Naive thymus-derived CD4-positive, alpha-beta T cell (primary cell): ENCODE data around the gene PIK3CB. TPM values are rescaled to one million over a fixed set of nuclear protein-coding genes. Genes with fewer than 3 reads are reported as not detected.

Source experiments
- ATAC-seq: fragments of 150-1000 bp; cut with Tn5 transposase; 2 replicates; pipeline ENCODE4 v1.10.0; 2021; ENCODE audit warnings: mild to moderate bottlenecking, moderate library complexity
- CTCF ChIA-PET: fragments of 350-600 bp; sonication (Branson Sonifier 250); formaldehyde crosslinking; loops from one replicate; lab custom pipeline; 2021; ENCODE audit warnings: antibody characterized with exemption; lab: Charles Lee
- POLR2A ChIA-PET: fragments of 350-600 bp; sonication (Branson Sonifier 250); formaldehyde crosslinking; loops from one replicate; lab custom pipeline; 2021; ENCODE audit warnings: antibody characterized with exemption, inconsistent platforms; lab: Charles Lee
- DNase-seq, 9 donors: peaks; one replicate each; pipeline versions ENCODE4 v3.0.0 to v3.0.0-alpha.2; 2020 to 2022; ENCODE audit warnings: mixed read lengths in 1 of 9
- H3K27ac ChIP-seq: one replicate; pipeline ENCODE4 v1.7.0; 2013; ENCODE audit warnings: mild to moderate bottlenecking, low read depth, low read length, moderate library complexity
- H3K27me3 ChIP-seq, 2 donors: one replicate each; pipeline ENCODE4 v1.7.0; 2013; ENCODE audit warnings: low read length in 2 of 2, mild to moderate bottlenecking in 2 of 2, moderate library complexity in 2 of 2; ENCODE audit not compliant: control insufficient read depth in 2 of 2, insufficient read depth in 2 of 2
- H3K36me3 ChIP-seq, 3 experiments: 1 replicate in 2 of 3; 2 replicates in 1 of 3; pipeline ENCODE4 v1.7.0; 2013; ENCODE audit warnings: low read length in 3 of 3, mild to moderate bottlenecking in 3 of 3, moderate library complexity in 1 of 3; ENCODE audit not compliant: insufficient read depth in 3 of 3, control insufficient read depth in 2 of 3
- H3K4me1 ChIP-seq, 2 donors: one replicate each; pipeline ENCODE4 v1.7.0; 2013; ENCODE audit warnings: low read length in 2 of 2, mild to moderate bottlenecking in 2 of 2, moderate library complexity in 1 of 2; ENCODE audit not compliant: control insufficient read depth in 2 of 2, insufficient read depth in 2 of 2
- H3K4me3 ChIP-seq: 2 replicates; pipeline ENCODE4 v1.7.0; 2013; ENCODE audit warnings: mild to moderate bottlenecking, low read length
- H3K9me3 ChIP-seq, 3 experiments: 1 replicate in 2 of 3; 2 replicates in 1 of 3; pipeline ENCODE4 v1.7.0; 2013; ENCODE audit warnings: low read length in 3 of 3; ENCODE audit not compliant: control insufficient read depth in 2 of 3
- H3K27ac Mint-ChIP-seq, 9 donors: one replicate each; pipeline ENCODE4 v1.8.0; 2020 to 2022; ENCODE audit warnings: mixed read lengths in 9 of 9, mild to moderate bottlenecking in 8 of 9, moderate library complexity in 5 of 9, inconsistent platforms in 2 of 9
- H3K27me3 Mint-ChIP-seq, 5 donors: one replicate each; pipeline ENCODE4 v1.8.0; 2021 to 2022; ENCODE audit warnings: mixed read lengths in 5 of 5, mild to moderate bottlenecking in 1 of 5
- H3K36me3 Mint-ChIP-seq, 5 donors: one replicate each; pipeline ENCODE4 v1.8.0; 2020 to 2022; ENCODE audit warnings: mixed read lengths in 5 of 5, mild to moderate bottlenecking in 3 of 5, inconsistent platforms in 1 of 5
- H3K4me1 Mint-ChIP-seq, 7 donors: one replicate each; pipeline ENCODE4 v1.8.0; 2020 to 2022; ENCODE audit warnings: mixed read lengths in 7 of 7, mild to moderate bottlenecking in 3 of 7, inconsistent platforms in 1 of 7
- H3K4me3 Mint-ChIP-seq, 10 donors: one replicate each; pipeline ENCODE4 v1.8.0; 2020 to 2022; ENCODE audit warnings: mild to moderate bottlenecking in 10 of 10, mixed read lengths in 10 of 10, moderate library complexity in 6 of 10, inconsistent platforms in 2 of 10
- H3K9me3 Mint-ChIP-seq, 11 donors: one replicate each; pipeline ENCODE4 v1.8.0; 2020 to 2022; ENCODE audit warnings: mixed read lengths in 11 of 11, mild to moderate bottlenecking in 4 of 11, inconsistent platforms in 1 of 11, moderate library complexity in 1 of 11
- intact Hi-C, 2 donors: fragments of 100-400 bp; cut with micrococcal nuclease; formaldehyde crosslinking; loops; one replicate each; pipeline ENCODE4 v1.15.1; 2023
- polyA plus RNA-seq, 2 donors: library from polyadenylated mRNA; unstranded; fragments of 300-500 nt; fragmentation: Illumina TruSeq; gene quantifications; one replicate each; pipeline ENCODE4 v1.2.3, GENCODE V29; 2021
- total RNA-seq, 6 experiments: library from RNA in 5 of 6; stranded (reverse) in 5 of 6; gene quantifications; 1 replicate in 5 of 6; 2 replicates in 1 of 6; pipeline ENCODE4 v1.2.3 and lab custom pipeline; 2021 to 2026

Gene PIK3CB
- total and polyA plus RNA-seq, 7 experiments from 2014 or later: 19.6 to 46.9 (median 30.3) TPM

DNA sequence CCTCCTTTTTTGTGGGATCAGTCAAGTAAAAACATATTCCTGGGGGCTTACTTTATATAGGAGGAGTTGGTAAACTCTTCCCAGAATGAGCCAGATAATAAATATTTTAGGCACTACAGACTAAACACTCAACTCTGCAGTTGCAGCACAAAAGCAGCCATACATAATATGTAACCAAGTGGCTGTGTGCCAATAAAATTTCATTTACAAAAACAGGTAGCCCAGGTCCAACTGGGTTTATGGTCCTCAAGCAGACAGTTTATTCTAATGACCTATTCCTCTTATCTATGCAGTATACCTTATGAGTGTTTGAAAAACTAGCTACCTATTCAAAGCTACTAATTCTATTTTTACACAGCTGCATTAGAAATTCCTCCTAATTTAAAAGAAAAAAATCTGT lies 164.3 kb downstream of the PIK3CB start:
- H3K9me3 ChIP-seq: no peaks in the 10 kb centered on the region
- Mint-ChIP-seq H3K4me3 (no peak overlapping the region), H3K27ac (no peak overlapping the region), H3K4me1 (peaks cover 0 to 3% (median 0%) of the 10 kb centered on the region in 7 donors), H3K27me3 (no peaks in the 10 kb centered on the region), H3K36me3 (peaks cover 8 to 74% (median 61%) of the 10 kb centered on the region in 5 donors), H3K9me3 (peaks cover 0 to 7% (median 4%) of the 10 kb centered on the region in 11 donors)
- H3K4me3 ChIP-seq: no peak overlapping the region
- no peaks in the 10 kb centered on the region for H3K4me1 ChIP-seq
- no peak for DNase-seq
- no peaks in the 10 kb centered on the region for H3K27me3 ChIP-seq
- ChIA-PET CTCF (interaction anchor here (0.6 kb wide), 1 partner anchor 491 kb away, joined by 3 read pairs; no protein-coding TSS in a partner anchor), POLR2A (no interaction called here)
- intact Hi-C loops: no loop called here
- peaks cover 0 to 10% (median 0%) of the 10 kb centered on the region in 3 experiments for H3K36me3 ChIP-seq
- H3K27ac ChIP-seq: no peak overlapping the region
- no peak for ATAC-seq

DNA sequence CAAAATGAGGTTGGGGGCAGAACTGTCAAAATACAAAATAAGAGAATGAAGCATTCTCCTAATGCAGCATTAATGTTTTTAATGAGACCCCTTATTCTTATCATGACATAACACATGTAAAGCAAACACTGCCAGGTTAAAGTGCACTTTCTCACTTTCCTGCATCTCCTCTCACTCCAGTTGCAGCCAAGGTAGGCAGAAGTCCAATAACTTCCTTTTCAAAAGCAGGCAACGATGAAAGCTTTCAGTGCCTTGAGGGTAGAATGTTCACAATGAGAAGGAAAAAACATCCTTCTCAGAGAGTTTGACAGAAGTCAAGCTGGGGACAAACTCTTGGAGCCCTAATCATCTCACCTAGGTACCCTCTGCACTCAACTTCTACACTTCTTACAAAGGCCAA lies 166.6 kb downstream of the PIK3CB start:
- no peak overlapping the region for H3K4me3 ChIP-seq
- H3K27ac Mint-ChIP-seq: no peak overlapping the region
- ChIA-PET CTCF (no interaction called here), POLR2A (no interaction called here)
- H3K9me3 Mint-ChIP-seq: peaks cover 0 to 4% (median 0%) of the 10 kb centered on the region in 11 donors
- DNase-seq (no peak), ATAC-seq (no peak)
- intact Hi-C loops: no loop called here
- no peaks in the 10 kb centered on the region for H3K9me3 ChIP-seq
- peaks cover 0 to 22% (median 8%) of the 10 kb centered on the region in 3 experiments for H3K36me3 ChIP-seq
- no peak overlapping the region for H3K27ac ChIP-seq
- H3K4me3 Mint-ChIP-seq: no peak overlapping the region
- H3K4me1 ChIP-seq: no peaks in the 10 kb centered on the region
- H3K27me3 ChIP-seq: no peaks in the 10 kb centered on the region
- no peaks in the 10 kb centered on the region for H3K27me3 Mint-ChIP-seq
- H3K4me1 Mint-ChIP-seq: peaks cover 0 to 3% (median 0%) of the 10 kb centered on the region in 7 donors
- peaks cover 15 to 73% (median 58%) of the 10 kb centered on the region in 5 donors for H3K36me3 Mint-ChIP-seq

DNA sequence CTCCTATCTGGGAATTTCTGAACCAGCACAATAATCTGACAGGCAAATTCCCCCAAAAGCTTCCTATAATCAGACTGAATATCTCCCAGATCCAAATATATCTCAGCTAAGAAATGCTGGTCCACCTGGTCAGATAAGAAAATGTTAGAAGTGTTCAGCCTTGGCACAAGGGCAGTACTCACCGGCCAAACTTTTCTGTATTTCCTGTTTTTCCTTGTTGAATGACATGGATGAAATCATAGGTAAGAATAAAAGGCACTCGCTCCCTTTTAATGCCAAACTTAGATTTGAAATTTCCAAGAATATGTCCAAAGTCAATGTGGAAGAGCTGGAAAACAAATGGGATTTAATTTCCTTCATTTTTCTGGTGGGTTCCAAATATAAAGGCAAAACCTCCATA lies 177.2 kb downstream of the PIK3CB start:
- ATAC-seq (no peak), DNase-seq (no peak)
- ChIA-PET POLR2A (no interaction called here), CTCF (no interaction called here)
- Mint-ChIP-seq H3K9me3 (peaks cover 0 to 2% (median 0%) of the 10 kb centered on the region in 11 donors), H3K27me3 (no peaks in the 10 kb centered on the region), H3K4me1 (no peaks in the 10 kb centered on the region), H3K27ac (no peak overlapping the region), H3K36me3 (peaks cover 15 to 79% (median 68%) of the 10 kb centered on the region in 5 donors), H3K4me3 (no peak overlapping the region)
- Histone ChIP-seq H3K9me3 (no peaks in the 10 kb centered on the region), H3K36me3 (peaks cover 0 to 63% (median 11%) of the 10 kb centered on the region in 3 experiments), H3K4me1 (no peaks in the 10 kb centered on the region), H3K27me3 (no peaks in the 10 kb centered on the region), H3K4me3 (no peak overlapping the region), H3K27ac (no peak overlapping the region)
- intact Hi-C loops: no loop called here

DNA sequence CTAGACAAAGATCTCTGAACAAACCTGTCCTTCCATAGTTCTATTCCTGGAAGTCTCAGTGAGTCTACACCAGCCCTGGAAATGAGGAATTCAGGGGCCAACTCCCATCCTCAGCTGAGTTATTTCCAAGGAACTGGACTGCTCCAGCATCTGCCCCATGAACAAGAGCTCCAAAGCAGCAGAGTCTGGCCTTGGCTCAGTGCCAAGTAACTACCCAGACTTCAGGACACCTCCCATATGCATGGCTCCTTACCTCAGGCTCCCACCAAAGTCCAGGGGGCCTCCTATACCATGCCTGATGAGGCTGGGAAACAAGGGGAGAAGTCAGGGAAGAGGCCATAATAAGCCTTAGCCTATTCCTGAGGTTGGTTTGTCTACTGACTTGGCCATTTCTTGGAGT lies 181.2 kb downstream of the PIK3CB start:
- DNase-seq (no peak), ATAC-seq (no peak)
- ChIA-PET POLR2A (no interaction called here), CTCF (interaction anchor here (0.7 kb wide), 1 partner anchor 323 kb away, joined by 3 read pairs; no protein-coding TSS in a partner anchor)
- Histone ChIP-seq H3K9me3 (no peaks in the 10 kb centered on the region), H3K4me3 (no peak overlapping the region), H3K4me1 (no peaks in the 10 kb centered on the region), H3K36me3 (peaks cover 8 to 70% (median 8%) of the 10 kb centered on the region in 3 experiments), H3K27ac (no peak overlapping the region), H3K27me3 (no peaks in the 10 kb centered on the region)
- intact Hi-C loops: no loop called here
- Mint-ChIP-seq H3K9me3 (peaks cover 3 to 19% (median 10%) of the 10 kb centered on the region in 11 donors), H3K4me3 (no peak overlapping the region), H3K27me3 (no peaks in the 10 kb centered on the region), H3K27ac (no peak overlapping the region), H3K4me1 (no peaks in the 10 kb centered on the region), H3K36me3 (peaks cover 24 to 89% (median 80%) of the 10 kb centered on the region in 5 donors)

DNA sequence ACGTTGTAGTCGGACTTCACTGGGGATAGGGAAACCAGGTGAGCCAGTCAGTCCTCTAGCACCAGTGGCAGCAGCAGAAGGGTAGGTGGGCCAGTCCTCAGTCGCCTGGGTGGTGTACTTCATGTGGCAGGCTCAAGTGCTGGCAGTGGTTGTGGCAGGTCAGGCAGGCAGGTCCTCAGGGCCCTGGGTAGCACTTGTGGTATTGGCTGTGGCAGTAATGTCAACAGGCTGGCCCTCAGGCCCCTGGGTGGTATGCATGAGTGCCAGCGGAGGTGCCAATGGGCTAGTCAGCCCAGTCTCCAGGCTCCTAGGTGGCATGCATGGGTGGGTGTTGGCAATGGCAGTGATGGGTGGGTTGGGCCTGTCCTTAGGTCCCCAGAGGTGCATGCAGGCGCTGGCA lies 185.6 kb downstream of the PIK3CB start:
- Histone ChIP-seq H3K27me3 (no peaks in the 10 kb centered on the region), H3K27ac (no peak overlapping the region), H3K4me3 (no peak overlapping the region), H3K9me3 (peaks cover 0 to 16% (median 0%) of the 10 kb centered on the region in 3 experiments), H3K4me1 (no peaks in the 10 kb centered on the region), H3K36me3 (peaks cover 4 to 38% (median 8%) of the 10 kb centered on the region in 3 experiments)
- Mint-ChIP-seq H3K36me3 (peaks cover 16 to 55% (median 49%) of the 10 kb centered on the region in 5 donors), H3K27me3 (no peaks in the 10 kb centered on the region), H3K27ac (no peak overlapping the region), H3K9me3 (peaks cover 3 to 59% (median 39%) of the 10 kb centered on the region in 11 donors), H3K4me3 (peak overlapping the region in 1 of 10 donors; percentile 41), H3K4me1 (no peaks in the 10 kb centered on the region)
- CTCF ChIA-PET: no interaction called here
- POLR2A ChIA-PET: no interaction called here
- intact Hi-C loops: no loop called here
- ATAC-seq (no peak), DNase-seq (no peak)

DNA sequence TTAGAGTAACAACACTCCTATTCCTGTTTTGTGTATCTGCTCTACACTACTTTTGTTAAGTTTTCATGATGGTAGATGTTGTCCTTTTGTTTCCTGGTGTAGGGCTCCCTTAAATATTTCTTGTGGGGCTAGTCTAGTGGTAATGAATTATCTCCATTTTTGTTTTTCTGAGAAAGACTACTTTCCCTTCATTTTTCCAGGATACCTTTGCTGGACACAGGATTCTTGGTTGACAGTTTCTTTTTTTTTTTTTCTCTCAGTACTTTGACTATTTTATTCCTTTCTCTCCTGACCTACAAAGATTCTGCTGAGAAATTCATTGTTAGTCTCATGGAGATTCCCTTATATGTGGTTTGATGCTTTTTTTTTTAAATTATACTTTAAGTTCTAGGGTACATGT lies 188.2 kb downstream of the PIK3CB start:
- Mint-ChIP-seq H3K9me3 (peaks cover 9 to 85% (median 52%) of the 10 kb centered on the region in 11 donors), H3K4me3 (no peak overlapping the region), H3K27ac (no peak overlapping the region), H3K27me3 (no peaks in the 10 kb centered on the region), H3K4me1 (no peaks in the 10 kb centered on the region), H3K36me3 (peaks cover 12 to 44% (median 36%) of the 10 kb centered on the region in 5 donors)
- ChIA-PET CTCF (no interaction called here), POLR2A (no interaction called here)
- DNase-seq (no peak), ATAC-seq (no peak)
- H3K27me3 ChIP-seq: no peaks in the 10 kb centered on the region
- peaks cover 0 to 34% (median 0%) of the 10 kb centered on the region in 3 experiments for H3K9me3 ChIP-seq
- no peak overlapping the region for H3K4me3 ChIP-seq
- intact Hi-C loops: no loop called here
- peaks cover 0 to 21% (median 8%) of the 10 kb centered on the region in 3 experiments for H3K36me3 ChIP-seq
- H3K27ac ChIP-seq: no peak overlapping the region
- no peaks in the 10 kb centered on the region for H3K4me1 ChIP-seq

DNA sequence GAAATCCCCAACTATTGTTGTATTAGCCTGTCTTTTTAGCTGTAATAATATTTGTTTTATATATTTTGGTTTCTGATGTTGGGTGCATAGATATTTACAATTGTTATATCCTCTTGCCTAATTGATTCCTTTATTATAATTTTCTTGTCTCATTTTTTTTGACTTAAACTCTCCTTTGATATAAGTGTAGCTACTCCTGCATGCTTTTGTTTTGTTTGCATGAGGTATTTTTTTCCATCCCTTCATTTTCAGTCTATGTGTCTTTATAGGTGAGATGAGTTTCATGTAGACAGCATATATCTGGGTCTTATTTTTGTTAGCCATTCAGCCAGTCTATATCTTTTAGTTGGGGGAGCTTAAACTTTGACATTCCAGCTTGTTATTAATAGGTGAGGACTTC lies 188.7 kb downstream of the PIK3CB start:
- H3K27ac Mint-ChIP-seq: no peak overlapping the region
- no peaks in the 10 kb centered on the region for H3K4me1 ChIP-seq
- POLR2A ChIA-PET: no interaction called here
- peaks cover 12 to 40% (median 31%) of the 10 kb centered on the region in 5 donors for H3K36me3 Mint-ChIP-seq
- H3K4me3 ChIP-seq: no peak overlapping the region
- intact Hi-C loops: no loop called here
- H3K4me3 Mint-ChIP-seq: no peak overlapping the region
- no peak for ATAC-seq
- H3K4me1 Mint-ChIP-seq: no peaks in the 10 kb centered on the region
- no peak for DNase-seq
- H3K9me3 Mint-ChIP-seq: peaks cover 9 to 88% (median 52%) of the 10 kb centered on the region in 11 donors
- no peaks in the 10 kb centered on the region for H3K27me3 ChIP-seq
- CTCF ChIA-PET: no interaction called here
- no peak overlapping the region for H3K27ac ChIP-seq
- H3K36me3 ChIP-seq: peaks cover 0 to 16% (median 8%) of the 10 kb centered on the region in 3 experiments
- peaks cover 0 to 39% (median 0%) of the 10 kb centered on the region in 3 experiments for H3K9me3 ChIP-seq
- no peaks in the 10 kb centered on the region for H3K27me3 Mint-ChIP-seq
